ENCODE data around the gene SLA2.

SLA2 gene

GRCh38 chr20:36585410-36586125 is 60.4 kb downstream of the SLA2 start:
- DNase-seq (ENCODE audit: insufficient read length) (no peak), FAIRE-seq (no peak)
- no peak for TF ChIP-seq TAF1 (IDR thresholded peaks at IDR 0.05; ENCODE audit: borderline replicate concordance, low read depth, low read length)
- TF ChIP-seq POLR2A (IDR thresholded peaks at IDR 0.05; ENCODE audit: low read depth, low read length): no peak; the same call in 1 of the 2 replicates
- TF ChIP-seq POLR2AphosphoS5 (IDR thresholded peaks at IDR 0.05; ENCODE audit: low read depth, low read length): no peak; the same call in none of the 2 replicates

GRCh38 chr20:36584018-36584481 is 61.9 kb downstream of the SLA2 start:
- FAIRE-seq (no peak), DNase-seq (ENCODE audit: insufficient read length) (no peak)
- TF ChIP-seq POLR2A (IDR thresholded peaks at IDR 0.05; ENCODE audit: low read depth, low read length): 0 out of 2 replicates have a peak, but pooled peaks have one; percentile 19
- TF ChIP-seq TAF1 (IDR thresholded peaks at IDR 0.05; ENCODE audit: borderline replicate concordance, low read depth, low read length): no peak

GRCh38 chr20:36582821-36583220 is 63.2 kb downstream of the SLA2 start:
- TF ChIP-seq POLR2AphosphoS5 (IDR thresholded peaks at IDR 0.05; ENCODE audit: low read depth, low read length) (0 out of 2 replicates have a peak, but pooled peaks have one; percentile 5), TAF1 (IDR thresholded peaks at IDR 0.05; ENCODE audit: borderline replicate concordance, low read depth, low read length) (no peak)
- FAIRE-seq: no peak

GRCh38 chr20:36582322-36582721 is 63.7 kb downstream of the SLA2 start:
- TF ChIP-seq POLR2A (IDR thresholded peaks at IDR 0.05; ENCODE audit: low read depth, low read length): no peak
- no peak for TF ChIP-seq POLR2AphosphoS5 (IDR thresholded peaks at IDR 0.05; ENCODE audit: low read depth, low read length)
- no peak for TF ChIP-seq TAF1 (IDR thresholded peaks at IDR 0.05; ENCODE audit: borderline replicate concordance, low read depth, low read length)
- FAIRE-seq (no peak), DNase-seq (ENCODE audit: insufficient read length) (no peak)

More at GRCh38 chr20:36582821-36583220, 63.2 kb downstream of the SLA2 start:
- DNase-seq (ENCODE audit: insufficient read length): no peak

- no peak for FAIRE-seq
- DNase-seq (ENCODE audit: insufficient read length): no peak
- no peak for TF ChIP-seq POLR2AphosphoS5 (IDR thresholded peaks at IDR 0.05; ENCODE audit: low read depth, low read length)
- no peak for TF ChIP-seq TAF1 (IDR thresholded peaks at IDR 0.05; ENCODE audit: borderline replicate concordance, low read depth, low read length)
- no peak for TF ChIP-seq POLR2A (IDR thresholded peaks at IDR 0.05; ENCODE audit: low read depth, low read length)
Observed at GRCh38 chr20:36579996-36580545, 65.9 kb downstream of the SLA2 start.

GRCh38 chr20:36578356-36579041 is 67.5 kb downstream of the SLA2 start:
- FAIRE-seq (no peak), DNase-seq (ENCODE audit: insufficient read length) (no peak)
- no peak for TF ChIP-seq TAF1 (IDR thresholded peaks at IDR 0.05; ENCODE audit: borderline replicate concordance, low read depth, low read length)
- TF ChIP-seq POLR2A (IDR thresholded peaks at IDR 0.05; ENCODE audit: low read depth, low read length): peak; percentile 34; the same call in 1 of the 2 replicates
- TF ChIP-seq POLR2AphosphoS5 (IDR thresholded peaks at IDR 0.05; ENCODE audit: low read depth, low read length): peak; percentile 45

- no peak for DNase-seq (ENCODE audit: insufficient read length)
- TF ChIP-seq POLR2A (IDR thresholded peaks at IDR 0.05; ENCODE audit: low read depth, low read length) (no peak), TAF1 (IDR thresholded peaks at IDR 0.05; ENCODE audit: borderline replicate concordance, low read depth, low read length) (no peak), POLR2AphosphoS5 (IDR thresholded peaks at IDR 0.05; ENCODE audit: low read depth, low read length) (no peak)
- FAIRE-seq: no peak
Observed at GRCh38 chr20:36576081-36576445, 69.9 kb downstream of the SLA2 start.

- DNase-seq (ENCODE audit: insufficient read length) (peak; percentile 48), FAIRE-seq (no peak)
- peak; percentile 11; the same call in 1 of the 2 replicates for TF ChIP-seq TAF1 (IDR thresholded peaks at IDR 0.05; ENCODE audit: borderline replicate concordance, low read depth, low read length)
- TF ChIP-seq POLR2A (IDR thresholded peaks at IDR 0.05; ENCODE audit: low read depth, low read length): peak; percentile 58; the same call in 1 of the 2 replicates
- peak; percentile 10; the same call in 1 of the 2 replicates for TF ChIP-seq POLR2AphosphoS5 (IDR thresholded peaks at IDR 0.05; ENCODE audit: low read depth, low read length)
Observed at GRCh38 chr20:36574366-36575135, 71.4 kb downstream of the SLA2 start.

- DNase-seq (ENCODE audit: insufficient read length): peak; percentile 57
- no peak for FAIRE-seq
- TF ChIP-seq POLR2AphosphoS5 (IDR thresholded peaks at IDR 0.05; ENCODE audit: low read depth, low read length) (peak; percentile 7), TAF1 (IDR thresholded peaks at IDR 0.05; ENCODE audit: borderline replicate concordance, low read depth, low read length) (no peak)
Observed at GRCh38 chr20:36573798-36574365, 72.1 kb downstream of the SLA2 start.

GRCh38 chr20:36573103-36573797 is 72.7 kb downstream of the SLA2 start, which contains the start of gene TGIF2:
Gene TGIF2 (plus strand): TSS chr20:36573597. CDS start chr20:36578775, 5,178 bp downstream.
- TF ChIP-seq POLR2AphosphoS5 (IDR thresholded peaks at IDR 0.05; ENCODE audit: low read depth, low read length) (no peak), TAF1 (IDR thresholded peaks at IDR 0.05; ENCODE audit: borderline replicate concordance, low read depth, low read length) (0 out of 2 replicates have a peak, but pooled peaks have one; percentile 13), POLR2A (IDR thresholded peaks at IDR 0.05; ENCODE audit: low read depth, low read length) (peak; percentile 85; the same call in 1 of the 2 replicates)
- DNase-seq (ENCODE audit: insufficient read length): peak; percentile 94
- peak; percentile 93 for FAIRE-seq
